Ectodermal cell (in vitro differentiated cells): ENCODE measurements around the gene ABCA7.

Experiments
- H3K27ac ChIP-seq: 2 replicates; pipeline ENCODE4 v1.7.0; 2013; ENCODE audit warnings: mild to moderate bottlenecking, low read depth, low read length; ENCODE audit not compliant: insufficient read depth, poor library complexity, severe bottlenecking
- H3K27me3 ChIP-seq: 2 replicates; pipeline ENCODE4 v1.7.0; 2013; ENCODE audit warnings: mild to moderate bottlenecking, low read length; ENCODE audit not compliant: insufficient read depth, control insufficient read depth, poor library complexity, severe bottlenecking
- H3K36me3 ChIP-seq: one replicate; pipeline ENCODE4 v1.7.0; 2013; ENCODE audit warnings: low read length; ENCODE audit not compliant: control insufficient read depth, insufficient read depth
- H3K4me1 ChIP-seq: one replicate; pipeline ENCODE4 v1.7.0; 2013; ENCODE audit warnings: low read length; ENCODE audit not compliant: control insufficient read depth, insufficient read depth
- H3K4me3 ChIP-seq: 2 replicates; pipeline ENCODE4 v1.7.0; 2013; ENCODE audit warnings: low read depth, low read length, control low read depth; ENCODE audit not compliant: insufficient read depth
- H3K9me3 ChIP-seq: 2 replicates; pipeline ENCODE4 v1.7.0; 2013; ENCODE audit warnings: mild to moderate bottlenecking, low read length, moderate library complexity; ENCODE audit not compliant: control insufficient read depth
- WGBS, 2 experiments: methylation state at CpG; one replicate each; pipeline ENCODE4 v1.1.7; 2013; ENCODE audit warnings: missing lambda C conversion rate in 2 of 2; 5-methylcytosine and 5-hydroxymethylcytosine counted together

Gene ABCA7

DNA sequence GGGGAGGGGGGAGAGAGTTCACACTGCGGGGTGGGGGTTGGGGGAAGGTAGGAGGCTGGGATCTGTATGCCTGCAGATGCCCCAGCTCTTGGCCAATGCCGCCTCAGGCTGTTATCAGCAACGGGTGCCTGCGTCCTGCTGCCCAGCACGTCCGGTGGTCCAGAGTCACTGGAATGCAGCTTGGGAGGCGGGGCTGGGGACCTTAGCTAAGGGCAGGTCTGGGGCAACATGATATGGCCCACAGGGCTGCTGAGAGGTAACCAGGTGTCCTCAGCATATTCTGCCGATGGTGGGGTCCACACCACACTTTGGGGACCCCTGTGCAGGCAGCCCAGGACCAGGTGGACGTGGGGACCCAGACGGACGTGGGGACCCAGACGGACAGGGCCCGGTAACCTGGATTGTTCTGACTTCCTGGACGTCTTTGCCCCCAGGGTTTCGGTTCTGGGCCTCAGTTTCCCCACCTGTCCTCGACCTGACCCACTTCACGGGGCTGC, 26.4 kb downstream of the ABCA7 start:
- H3K4me1 ChIP-seq = peaks cover 13% of the 10 kb centered on the region
- no peaks in the 10 kb centered on the region for H3K9me3 ChIP-seq
- 60 to 63% methylated on average over 17 of the region's 17 CpGs for WGBS, 2 experiments
- H3K36me3 ChIP-seq = no peaks in the 10 kb centered on the region
- H3K4me3 ChIP-seq = no peak overlapping the region
- H3K27ac ChIP-seq = no peak overlapping the region
- H3K27me3 ChIP-seq = peaks cover 81% of the 10 kb centered on the region

DNA sequence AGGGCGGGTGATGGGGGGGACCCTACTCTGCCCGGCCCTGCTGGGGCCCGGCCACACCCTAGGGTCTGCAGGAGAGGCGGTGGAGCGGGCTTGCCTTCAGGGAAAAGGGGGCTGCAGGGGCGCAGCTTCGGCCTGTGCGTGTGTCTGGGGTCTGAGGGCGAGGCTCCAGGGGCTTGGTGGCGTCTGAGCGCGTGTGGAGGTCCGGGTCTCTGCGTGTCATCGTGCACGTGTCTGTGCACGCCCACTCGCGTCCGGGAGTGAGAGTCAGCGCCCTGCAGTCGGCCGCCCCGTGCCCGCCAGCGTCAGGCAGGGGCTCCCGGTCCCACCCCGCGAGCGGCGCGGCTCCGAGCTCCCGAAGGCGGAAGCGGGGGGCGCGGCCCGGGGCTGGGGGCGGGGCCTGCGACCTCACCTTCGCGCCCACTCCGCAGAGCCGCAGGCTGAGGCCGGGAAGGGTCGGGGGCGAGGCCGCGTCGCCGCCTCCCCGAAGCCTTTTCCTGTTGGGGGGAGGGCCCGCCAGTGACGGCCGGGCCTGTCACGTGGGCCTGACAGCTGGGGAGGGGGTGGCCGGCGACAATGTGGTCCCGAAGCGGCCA, 26.9 kb downstream of the ABCA7 start, which contains the start of gene ARHGAP45:
Gene ARHGAP45 (plus strand): TSS at position 420 of the 593 bp plus-strand sequence. CDS start 239 bp downstream, outside the sequence.
- Histone ChIP-seq H3K36me3 (no peaks in the 10 kb centered on the region), H3K27me3 (peaks cover 86% of the 10 kb centered on the region), H3K9me3 (no peaks in the 10 kb centered on the region), H3K27ac (no peak within 1 kb of the TSS), H3K4me1 (peaks cover 13% of the 10 kb centered on the region), H3K4me3 (peak within 1 kb of the TSS; percentile 14)
- 10 to 11% methylated on average over 61 of the region's 61 CpGs for WGBS, 2 experiments

DNA sequence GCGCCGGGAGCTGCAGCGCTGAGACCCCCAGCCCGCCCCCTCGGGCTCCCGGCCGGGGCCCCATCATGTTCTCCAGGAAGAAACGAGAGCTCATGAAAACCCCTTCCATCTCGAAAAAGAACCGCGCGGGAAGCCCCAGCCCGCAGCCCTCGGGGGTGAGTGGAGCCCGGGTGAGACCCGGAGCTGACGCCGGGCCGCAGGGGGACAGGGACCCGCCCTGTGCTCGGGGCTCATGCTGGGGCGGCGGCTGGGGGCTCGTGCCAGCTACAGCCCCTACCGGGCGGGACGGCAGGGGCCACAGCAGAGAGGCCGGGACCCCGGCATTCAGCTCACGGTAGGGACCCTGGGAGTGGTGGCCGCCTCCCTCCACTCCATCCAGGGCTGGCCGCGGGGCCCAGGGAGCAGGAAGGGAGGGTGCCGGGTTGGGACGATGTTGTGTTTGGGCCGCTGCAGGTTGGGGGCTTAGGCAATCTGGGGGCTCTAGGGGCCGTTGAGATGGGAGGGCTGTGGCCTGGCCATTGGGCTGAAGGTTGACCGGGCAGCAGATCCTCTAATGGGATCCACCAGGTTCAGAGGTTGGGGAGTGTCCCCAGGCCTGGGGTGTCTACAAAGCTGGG, 27.5 kb downstream of the ABCA7 start:
- Histone ChIP-seq H3K27ac (no peak overlapping the region), H3K36me3 (no peaks in the 10 kb centered on the region), H3K4me1 (peaks cover 13% of the 10 kb centered on the region), H3K27me3 (peaks cover 89% of the 10 kb centered on the region), H3K4me3 (peak overlapping the region; percentile 14), H3K9me3 (no peaks in the 10 kb centered on the region)
- 12 to 13% methylated on average over 38 of the region's 38 CpGs for WGBS, 2 experiments

DNA sequence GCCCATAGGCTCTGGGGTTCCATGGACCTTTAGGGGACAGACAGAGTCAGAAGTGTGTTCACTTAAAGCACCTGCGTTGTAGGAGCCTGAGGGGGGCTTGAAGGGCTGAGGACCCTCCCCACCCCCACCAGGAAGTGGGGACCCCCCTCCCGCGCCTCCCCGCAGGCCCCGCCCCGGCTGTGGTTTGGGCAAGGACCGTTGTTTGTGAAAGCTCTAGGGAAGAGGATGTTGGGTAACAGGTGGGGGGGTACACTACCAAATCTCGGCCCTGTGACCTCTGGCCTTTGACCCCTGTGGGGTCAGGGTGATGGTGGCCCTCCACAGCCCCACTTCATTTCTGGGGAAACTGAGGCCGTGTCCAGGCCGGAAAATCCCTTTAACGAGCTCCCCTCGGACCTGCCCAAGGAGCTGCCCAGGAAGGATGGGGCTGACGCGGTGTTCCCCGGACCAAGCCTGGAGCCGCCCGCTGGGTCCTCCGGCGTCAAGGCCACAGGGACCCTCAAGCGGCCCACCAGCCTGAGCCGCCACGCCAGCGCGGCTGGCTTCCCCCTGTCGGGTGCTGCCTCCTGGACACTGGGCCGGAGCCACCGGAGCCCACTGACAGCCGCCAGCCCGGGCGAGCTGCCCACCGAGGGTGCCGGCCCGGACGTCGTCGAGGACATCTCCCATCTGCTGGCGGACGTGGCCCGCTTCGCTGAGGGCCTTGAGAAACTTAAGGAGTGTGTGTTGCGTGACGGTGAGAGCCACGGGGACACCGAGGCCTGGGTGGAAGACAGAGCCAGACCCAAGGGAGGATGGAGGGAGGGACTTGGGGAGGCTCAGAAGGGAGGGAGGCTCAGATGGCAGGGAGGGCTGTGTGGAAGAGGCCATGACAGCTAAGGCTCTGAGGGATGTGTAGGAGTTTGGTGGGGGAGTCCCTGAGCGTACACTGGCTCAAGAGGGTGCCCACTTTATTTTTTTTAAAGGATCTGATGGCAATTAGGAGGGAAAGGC, 28.4 kb downstream of the ABCA7 start:
- H3K4me1 ChIP-seq = peaks cover 13% of the 10 kb centered on the region
- 91% methylated on average over 45 of the region's 45 CpGs for WGBS, 2 experiments

DNA sequence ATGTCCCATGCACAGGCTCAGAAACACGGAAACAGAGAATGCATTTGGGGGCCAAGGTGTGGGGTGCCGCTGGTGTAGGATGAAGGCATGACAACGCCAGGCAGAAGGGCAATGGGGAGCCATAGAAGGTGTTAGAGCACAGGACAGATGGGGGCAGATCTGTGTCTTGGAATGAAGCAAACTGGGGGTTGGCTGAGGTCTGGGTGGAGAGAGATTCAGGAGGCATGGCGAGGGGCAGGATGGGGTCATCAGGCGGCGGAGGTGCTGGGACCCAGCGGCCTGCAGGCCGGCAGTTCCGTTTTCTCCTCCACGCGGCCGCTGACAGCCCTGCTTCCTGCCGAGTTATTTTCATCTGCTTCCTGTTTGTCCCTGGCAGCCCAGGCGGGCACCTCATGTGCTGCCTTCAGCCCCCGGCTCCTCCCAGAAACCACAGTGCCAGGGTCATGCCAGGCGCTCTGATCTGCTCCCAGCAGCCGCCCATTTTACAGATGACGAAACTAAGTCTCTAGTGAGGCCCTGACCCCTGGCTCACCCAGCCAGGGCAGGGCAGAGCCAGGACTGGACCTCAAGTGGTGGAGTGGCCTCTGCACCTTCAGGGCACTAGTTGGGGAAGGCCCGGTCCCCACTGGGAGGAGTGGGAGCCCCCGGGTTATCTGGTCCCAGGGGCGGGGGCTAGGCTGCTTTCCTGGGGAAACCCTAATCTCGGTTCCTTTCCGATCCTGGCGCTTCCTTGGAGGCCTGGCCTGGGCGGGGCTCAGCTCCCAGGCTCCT, 29.3 kb downstream of the ABCA7 start:
- Histone ChIP-seq H3K27ac (no peak overlapping the region), H3K36me3 (no peaks in the 10 kb centered on the region), H3K27me3 (peaks cover 80% of the 10 kb centered on the region), H3K9me3 (no peaks in the 10 kb centered on the region), H3K4me3 (no peak overlapping the region), H3K4me1 (peaks cover 13% of the 10 kb centered on the region)
- WGBS, 2 experiments = 88 to 89% methylated on average over 25 of the region's 25 CpGs

More for the DNA sequence above, 28.4 kb downstream of the ABCA7 start:
- Histone ChIP-seq H3K27me3 (peaks cover 89% of the 10 kb centered on the region), H3K27ac (no peak overlapping the region), H3K4me3 (no peak overlapping the region), H3K9me3 (no peaks in the 10 kb centered on the region), H3K36me3 (no peaks in the 10 kb centered on the region)

DNA sequence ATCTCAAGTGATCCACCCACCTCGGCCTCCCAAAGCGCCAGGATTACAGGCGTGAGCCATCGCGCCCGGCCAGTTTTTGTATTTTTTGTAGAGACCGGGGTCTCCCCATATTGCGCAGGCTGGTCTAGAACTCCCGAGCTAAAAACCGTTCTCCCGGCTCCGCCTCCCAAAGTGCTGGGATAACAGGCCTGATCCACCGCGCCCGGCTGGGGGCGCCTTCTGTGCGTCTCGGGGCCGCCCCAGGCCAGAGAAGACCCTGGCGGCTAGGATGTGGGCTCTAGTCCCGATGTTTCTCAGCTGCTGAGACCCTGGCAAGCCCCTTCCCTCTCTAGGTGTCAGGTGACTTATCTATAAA, 30.6 kb downstream of the ABCA7 start:
- 16 to 18% methylated on average over 21 of the region's 21 CpGs for WGBS, 2 experiments
- H3K36me3 ChIP-seq = peaks cover 1% of the 10 kb centered on the region
- H3K4me3 ChIP-seq = peak overlapping the region; percentile 39
- H3K9me3 ChIP-seq = no peaks in the 10 kb centered on the region
- H3K27ac ChIP-seq = no peak overlapping the region
- H3K4me1 ChIP-seq = peaks cover 12% of the 10 kb centered on the region
- H3K27me3 ChIP-seq = peaks cover 66% of the 10 kb centered on the region

DNA sequence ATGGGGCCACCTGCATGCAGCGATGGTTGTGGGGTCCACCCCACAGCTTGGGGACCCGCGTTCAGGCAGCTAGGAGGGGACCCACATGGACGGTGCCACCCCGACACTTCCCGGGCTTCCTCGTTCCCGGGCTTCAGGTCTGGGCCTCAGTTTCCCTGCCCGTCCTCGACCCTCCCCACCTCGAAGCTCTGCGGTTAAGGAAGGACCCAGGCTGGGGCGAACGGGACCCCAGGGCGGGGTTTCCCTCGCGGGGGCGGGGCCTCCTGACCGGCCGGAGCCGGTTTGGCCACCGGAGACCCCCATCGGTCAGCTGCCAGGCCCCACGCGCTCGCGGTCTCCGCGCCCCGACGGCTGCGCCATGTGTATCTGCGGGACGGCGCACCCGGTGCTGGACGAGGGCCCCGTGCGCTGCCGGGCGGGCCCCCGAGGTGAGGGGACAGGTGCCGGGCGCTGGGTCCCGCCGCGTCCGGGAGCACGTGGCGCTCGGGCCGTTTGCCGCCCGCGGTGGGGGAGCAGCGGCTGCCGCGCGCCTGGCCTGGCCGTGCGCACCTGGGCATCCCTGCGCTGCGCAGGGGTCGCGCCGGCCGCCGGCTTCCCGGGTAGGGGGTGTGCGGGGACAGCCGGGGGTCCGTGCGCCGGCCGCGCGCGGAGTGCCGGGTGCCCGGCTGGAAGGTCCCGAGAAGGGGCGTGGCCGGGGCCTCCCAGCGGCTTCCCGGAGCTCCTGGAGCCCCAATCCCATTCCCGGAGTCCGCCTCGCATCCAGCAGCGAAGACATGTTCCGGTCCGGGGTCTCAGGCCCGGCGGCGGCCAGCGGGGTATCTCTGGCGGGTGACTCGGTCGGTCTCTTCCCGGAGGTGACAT, 31.3 kb downstream of the ABCA7 start:
- Histone ChIP-seq H3K4me3 (peak overlapping the region; percentile 39), H3K4me1 (peaks cover 6% of the 10 kb centered on the region), H3K9me3 (no peaks in the 10 kb centered on the region), H3K36me3 (peaks cover 4% of the 10 kb centered on the region), H3K27ac (no peak overlapping the region), H3K27me3 (peaks cover 60% of the 10 kb centered on the region)
- 2% methylated on average over 99 of the region's 99 CpGs for WGBS, 2 experiments

DNA sequence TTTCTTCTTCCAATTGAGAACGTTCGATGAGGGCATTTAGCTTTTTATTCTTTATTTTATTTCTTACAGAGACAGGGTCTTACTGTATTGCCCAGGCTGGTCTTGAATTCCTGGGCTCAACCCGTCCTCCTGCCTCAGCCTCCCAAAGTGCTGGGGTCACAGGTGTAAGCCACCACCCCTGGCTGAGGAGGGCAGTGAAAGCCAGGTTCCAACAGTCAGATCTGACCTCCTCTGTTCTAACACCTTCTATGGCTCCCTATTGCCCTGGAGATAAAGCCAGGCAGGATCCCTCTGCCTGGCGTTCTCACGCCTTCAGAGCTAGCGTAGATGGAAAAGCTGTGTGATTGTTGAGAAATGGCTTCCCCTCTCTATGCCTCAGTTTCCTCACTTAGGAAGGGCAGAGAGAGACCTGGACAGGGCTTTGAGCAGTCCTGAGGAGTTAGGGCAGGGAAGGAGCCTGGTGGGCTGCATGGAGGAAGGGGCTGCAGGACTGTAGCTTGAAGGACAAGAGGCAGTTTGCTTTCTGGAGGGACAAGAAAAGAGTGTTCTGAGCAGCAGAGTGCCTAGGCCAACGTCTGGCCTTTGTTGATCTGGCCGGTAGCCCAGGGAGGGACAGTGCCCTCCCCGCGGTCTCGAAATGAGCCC, 32.6 kb downstream of the ABCA7 start:
- no peaks in the 10 kb centered on the region for H3K4me1 ChIP-seq
- peaks cover 4% of the 10 kb centered on the region for H3K36me3 ChIP-seq
- H3K27me3 ChIP-seq = peaks cover 47% of the 10 kb centered on the region
- H3K27ac ChIP-seq = no peak overlapping the region
- H3K4me3 ChIP-seq = no peak overlapping the region
- WGBS, 2 experiments = 93 to 95% methylated on average over 11 of the region's 11 CpGs
- no peaks in the 10 kb centered on the region for H3K9me3 ChIP-seq
